HG03159 (cell line): ENCODE measurements around the gene PCBP2.
"Not testable (repeated sequence)": the region's sequence is repeated elsewhere in the genome, so short reads cannot be mapped to it uniquely, and the experiment has no call there.

Experiments used
- ATAC-seq: cut with Tn5 transposase; IDR thresholded peaks from one replicate; pipeline ENCODE4 v1.9.1; 2021; ENCODE audit warnings: mild to moderate bottlenecking, moderate library complexity; ENCODE audit not compliant: unreplicated experiment

PCBP2 gene

DNA sequence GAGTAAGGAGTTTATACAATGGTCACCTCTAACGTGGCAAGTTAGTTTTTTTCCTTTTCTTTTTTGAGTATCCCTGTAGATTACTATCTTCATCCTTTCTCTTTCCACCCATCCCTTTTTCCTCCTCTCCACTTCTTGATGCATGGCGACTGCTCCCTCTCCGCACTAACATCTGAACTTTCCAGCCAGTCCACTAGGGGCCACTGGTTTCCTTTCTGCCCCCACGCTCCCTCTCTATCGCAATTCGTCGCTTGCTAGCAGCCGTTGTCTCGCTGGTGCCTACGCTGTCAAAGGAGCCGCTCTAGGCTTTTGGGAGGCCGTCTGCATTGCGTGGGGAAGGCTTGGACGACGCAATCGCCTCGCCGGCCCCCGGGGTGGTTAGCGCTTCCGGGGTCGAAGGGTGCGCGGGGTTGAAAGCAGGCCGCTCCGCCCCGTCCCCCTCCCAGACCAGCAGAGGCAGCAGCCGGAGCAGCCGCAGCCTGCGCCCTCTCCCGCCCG lies at the start of gene PCBP2:
Gene PCBP2 (plus strand): TSS at position 442 of the 498 bp plus-strand sequence. CDS start 2,699 bp downstream, outside the sequence.
- peak; percentile 94 for ATAC-seq

DNA sequence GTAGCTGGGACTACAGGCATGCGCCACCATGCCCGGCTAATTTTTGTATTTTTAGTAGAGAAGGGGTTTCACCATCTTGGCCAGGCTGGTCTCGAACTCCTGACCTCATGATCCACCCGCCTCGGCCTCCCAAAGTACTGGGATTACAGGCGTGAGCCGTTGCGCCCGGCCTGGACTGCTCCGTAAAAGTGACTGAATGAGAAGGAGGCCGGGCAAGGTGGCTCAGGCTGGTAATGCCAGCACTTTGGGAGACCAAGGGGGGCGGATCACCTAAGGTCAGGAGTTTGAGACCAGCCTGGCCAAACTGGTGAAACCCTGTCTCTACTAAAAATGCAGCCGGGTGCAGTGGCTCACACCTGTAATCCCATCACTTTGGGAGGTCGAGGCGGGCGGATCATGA lies 49.6 kb upstream of the PCBP2 start:
- ATAC-seq, result not testable (repeated sequence)

- ATAC-seq, result no peak
These were observed 49.0 kb upstream of the PCBP2 start for GRCh38 chr12:53402871-53403270.

DNA sequence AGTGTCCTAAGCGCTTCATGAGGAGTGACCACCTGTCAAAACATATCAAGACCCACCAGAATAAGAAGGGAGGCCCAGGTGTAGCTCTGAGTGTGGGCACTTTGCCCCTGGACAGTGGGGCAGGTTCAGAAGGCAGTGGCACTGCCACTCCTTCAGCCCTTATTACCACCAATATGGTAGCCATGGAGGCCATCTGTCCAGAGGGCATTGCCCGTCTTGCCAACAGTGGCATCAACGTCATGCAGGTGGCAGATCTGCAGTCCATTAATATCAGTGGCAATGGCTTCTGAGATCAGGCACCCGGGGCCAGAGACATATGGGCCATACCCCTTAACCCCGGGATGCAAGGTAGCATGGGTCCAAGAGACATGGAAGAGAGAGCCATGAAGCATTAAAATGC lies 41.0 kb upstream of the PCBP2 start:
- no peak for ATAC-seq

GRCh38 chr12:53413485-53414204 lies 38.3 kb upstream of the PCBP2 start:
- no peak for ATAC-seq

DNA sequence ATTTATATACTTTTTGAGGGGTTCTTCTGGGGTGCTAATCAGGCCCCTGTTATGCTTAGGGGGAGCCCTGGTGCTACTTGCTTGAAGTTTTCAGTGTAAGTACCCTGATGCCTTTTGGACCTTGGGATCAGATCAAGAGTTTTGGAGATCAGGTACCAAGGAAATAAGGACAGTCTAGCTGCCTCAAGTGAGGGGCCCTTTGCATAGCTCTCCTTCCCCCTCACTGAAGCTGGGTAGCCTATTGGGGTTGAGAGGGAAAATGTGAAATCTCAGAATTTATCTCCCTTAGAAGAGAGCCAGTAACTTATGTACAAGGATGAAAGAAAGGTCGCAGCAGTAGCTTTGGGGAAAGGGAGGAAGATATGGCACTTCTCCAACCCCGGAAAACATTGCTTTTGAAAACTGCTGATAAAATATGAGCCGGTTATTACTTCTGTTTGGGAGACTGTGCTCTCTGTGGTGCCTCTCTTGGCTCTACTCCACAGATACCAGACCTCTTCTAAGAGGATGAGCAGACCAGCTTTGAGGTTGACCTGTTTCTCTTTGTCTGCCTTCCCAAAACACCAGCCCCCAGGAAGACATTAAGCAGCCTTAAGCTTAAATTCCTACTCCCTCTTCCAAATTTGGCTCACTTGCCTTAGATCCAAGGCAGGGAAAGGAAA lies 37.0 kb upstream of the PCBP2 start:
- ATAC-seq, result no peak

DNA sequence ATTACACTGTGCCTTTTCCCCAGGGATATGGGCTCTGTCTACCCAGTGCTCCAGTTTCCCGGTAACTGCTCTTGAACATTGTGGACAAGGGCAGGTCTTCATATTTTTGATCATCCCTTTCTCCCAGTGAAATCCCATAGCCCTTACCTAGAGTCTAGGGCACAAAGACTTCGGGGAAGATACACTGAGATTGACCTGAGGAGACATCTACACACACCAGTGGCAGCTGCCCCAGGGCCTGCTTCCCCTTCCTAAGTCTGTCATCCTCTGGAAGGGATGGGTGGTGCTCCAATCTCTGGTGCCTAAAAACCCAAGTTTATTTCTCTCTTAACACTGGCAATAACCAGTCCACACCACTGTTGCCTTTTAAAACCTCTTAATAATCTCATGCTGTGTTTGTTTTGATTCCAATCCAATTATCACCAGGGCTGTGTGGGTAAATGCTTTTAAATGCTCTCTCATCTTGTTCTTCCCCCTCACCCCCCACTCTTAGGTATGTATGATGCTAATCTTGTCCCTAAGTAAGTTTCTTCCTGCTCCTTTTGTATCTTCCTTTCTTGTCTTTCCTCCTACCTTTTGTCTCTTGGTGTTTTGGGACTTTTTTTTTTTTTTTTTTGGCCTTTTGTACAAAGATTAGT lies 36.0 kb upstream of the PCBP2 start:
- ATAC-seq, result not testable (repeated sequence)

- not testable (repeated sequence) for ATAC-seq
These were observed 34.5 kb upstream of the PCBP2 start for GRCh38 chr12:53417291-53417816.

- ATAC-seq, result no peak
These were observed 33.7 kb upstream of the PCBP2 start for GRCh38 chr12:53418221-53418620.

DNA sequence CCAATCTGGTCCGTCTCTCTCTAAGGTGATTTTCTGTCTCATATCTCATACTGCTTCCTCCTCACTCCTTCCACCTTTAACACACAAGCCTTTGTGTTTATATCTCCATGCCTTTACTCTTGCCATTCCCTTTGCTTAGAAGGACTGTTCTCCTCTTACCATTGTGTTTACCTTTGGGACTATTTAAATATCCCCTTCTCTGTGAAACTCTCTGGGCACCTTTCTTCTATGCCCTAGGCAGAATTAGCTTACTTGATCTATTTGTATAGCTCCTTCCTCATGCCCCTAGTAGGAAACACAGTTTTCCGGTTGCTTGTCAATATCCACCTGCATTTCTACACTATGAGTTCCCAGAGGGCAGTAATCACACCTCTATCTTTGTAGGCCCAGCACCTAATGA lies 32.1 kb upstream of the PCBP2 start:
- ATAC-seq, result no peak

GRCh38 chr12:53422247-53422646 lies 29.7 kb upstream of the PCBP2 start:
- ATAC-seq, result not testable (repeated sequence)

GRCh38 chr12:53423597-53423996 lies 28.3 kb upstream of the PCBP2 start, which contains the start of gene AMHR2:
Gene AMHR2, plus strand, starts transcription at chr12:53423855. Its CDS starts 80 bp downstream, at chr12:53423935.
- ATAC-seq, result no peak

DNA sequence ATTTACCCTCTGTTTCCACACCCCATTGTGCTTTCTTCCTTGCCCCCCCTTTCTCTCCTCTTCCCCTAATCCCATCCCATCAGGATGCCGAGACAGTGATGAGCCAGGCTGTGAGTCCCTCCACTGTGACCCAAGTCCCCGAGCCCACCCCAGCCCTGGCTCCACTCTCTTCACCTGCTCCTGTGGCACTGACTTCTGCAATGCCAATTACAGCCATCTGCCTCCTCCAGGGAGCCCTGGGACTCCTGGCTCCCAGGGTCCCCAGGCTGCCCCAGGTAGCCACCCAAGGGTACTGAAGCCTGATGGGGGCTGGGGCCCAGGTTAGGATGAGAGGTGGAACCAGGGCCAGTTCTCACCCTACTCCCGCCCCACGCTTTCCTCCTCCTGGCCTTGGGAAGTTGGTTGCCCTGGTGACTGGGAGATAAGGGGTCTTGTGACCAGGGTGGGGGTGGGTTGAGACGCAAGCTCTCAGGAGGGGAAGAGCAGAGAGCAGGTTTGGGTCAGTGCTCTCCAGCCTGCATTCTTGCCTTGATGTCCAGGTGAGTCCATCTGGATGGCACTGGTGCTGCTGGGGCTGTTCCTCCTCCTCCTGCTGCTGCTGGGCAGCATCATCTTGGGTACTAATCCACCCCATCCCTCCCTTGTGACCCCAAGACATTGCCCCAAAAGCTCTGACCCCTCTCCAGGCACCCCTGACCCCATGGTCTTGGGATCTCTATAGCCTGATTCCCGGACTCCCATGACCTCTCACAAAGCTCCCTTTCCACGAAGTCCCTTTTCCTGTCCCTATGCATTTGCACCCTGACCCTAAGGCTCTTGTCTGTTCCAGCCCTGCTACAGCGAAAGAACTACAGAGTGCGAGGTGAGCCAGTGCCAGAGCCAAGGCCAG lies 27.0 kb upstream of the PCBP2 start:
- no peak for ATAC-seq

- ATAC-seq, result no peak
These were observed 26.3 kb upstream of the PCBP2 start for GRCh38 chr12:53425515-53426150.

- no peak for ATAC-seq
These were observed 23.9 kb upstream of the PCBP2 start for GRCh38 chr12:53427905-53428594.

- ATAC-seq, result no peak
These were observed 23.2 kb upstream of the PCBP2 start for GRCh38 chr12:53428741-53429140.

- ATAC-seq, result no peak
These were observed 21.8 kb upstream of the PCBP2 start for GRCh38 chr12:53430116-53430515.

DNA sequence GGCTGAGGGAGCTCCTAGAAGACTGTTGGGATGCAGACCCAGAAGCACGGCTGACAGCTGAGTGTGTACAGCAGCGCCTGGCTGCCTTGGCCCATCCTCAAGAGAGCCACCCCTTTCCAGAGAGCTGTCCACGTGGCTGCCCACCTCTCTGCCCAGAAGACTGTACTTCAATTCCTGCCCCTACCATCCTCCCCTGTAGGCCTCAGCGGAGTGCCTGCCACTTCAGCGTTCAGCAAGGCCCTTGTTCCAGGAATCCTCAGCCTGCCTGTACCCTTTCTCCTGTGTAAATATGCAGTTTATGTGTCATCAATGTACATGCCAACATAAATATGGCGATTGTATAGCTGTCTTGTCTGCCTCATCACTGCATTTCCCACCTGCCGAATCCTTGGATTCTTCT lies 20.7 kb upstream of the PCBP2 start:
- no peak for ATAC-seq

- not testable (repeated sequence) for ATAC-seq
These were observed 16.6 kb upstream of the PCBP2 start for GRCh38 chr12:53435326-53435725.
